Measurements from ENCODE around the gene SALL1. TPM values are rescaled to one million over a fixed set of nuclear protein-coding genes. Genes with fewer than 3 reads are reported as not detected.

SALL1 gene
- total and polyA plus RNA-seq, 5 experiments from 2014 or later, result not detected

GRCh38 chr16:51113236-51114125 lies 37.6 kb downstream of the SALL1 start:
- no peak overlapping the region for H3K4me3 Mint-ChIP-seq
- H3K27ac Mint-ChIP-seq, result no peak overlapping the region
- ATAC-seq, result no peak
- peaks cover 24 to 58% (median 45%) of the 10 kb centered on the region in 5 donors for H3K27me3 Mint-ChIP-seq
- POLR2A ChIA-PET, result no interaction called here
- H3K9me3 Mint-ChIP-seq, result peaks cover 0 to 17% (median 3%) of the 10 kb centered on the region in 9 donors
- no peaks in the 10 kb centered on the region for H3K36me3 Mint-ChIP-seq
- no peak for DNase-seq
- no peaks in the 10 kb centered on the region for H3K4me1 Mint-ChIP-seq

GRCh38 chr16:51112323-51112722 lies 38.7 kb downstream of the SALL1 start:
- no peak for ATAC-seq
- POLR2A ChIA-PET, result no interaction called here
- Mint-ChIP-seq H3K27me3 (peaks cover 23 to 55% (median 41%) of the 10 kb centered on the region in 5 donors), H3K27ac (no peak overlapping the region), H3K9me3 (peaks cover 0 to 13% (median 3%) of the 10 kb centered on the region in 9 donors), H3K36me3 (no peaks in the 10 kb centered on the region), H3K4me3 (no peak overlapping the region), H3K4me1 (no peaks in the 10 kb centered on the region)
- no peak for DNase-seq

- Mint-ChIP-seq H3K4me1 (no peaks in the 10 kb centered on the region), H3K9me3 (peaks cover 0 to 13% (median 3%) of the 10 kb centered on the region in 9 donors)
Measured at GRCh38 chr16:51111759-51112158, 39.3 kb downstream of the SALL1 start.

GRCh38 chr16:51110700-51111157 lies 40.3 kb downstream of the SALL1 start:
- peaks cover 0 to 11% (median 3%) of the 10 kb centered on the region in 9 donors for H3K9me3 Mint-ChIP-seq
- H3K36me3 Mint-ChIP-seq, result no peaks in the 10 kb centered on the region
- POLR2A ChIA-PET, result no interaction called here
- no peaks in the 10 kb centered on the region for H3K4me1 Mint-ChIP-seq
- H3K27me3 Mint-ChIP-seq, result peaks cover 18 to 48% (median 39%) of the 10 kb centered on the region in 5 donors
- H3K27ac Mint-ChIP-seq, result no peak overlapping the region
- H3K4me3 Mint-ChIP-seq, result no peak overlapping the region
- ATAC-seq, result no peak
- no peak for DNase-seq

More at GRCh38 chr16:51111759-51112158, 39.3 kb downstream of the SALL1 start:
- no peak overlapping the region for H3K27ac Mint-ChIP-seq
- no peaks in the 10 kb centered on the region for H3K36me3 Mint-ChIP-seq
- POLR2A ChIA-PET, result no interaction called here
- H3K4me3 Mint-ChIP-seq, result no peak overlapping the region
- H3K27me3 Mint-ChIP-seq, result peaks cover 23 to 55% (median 41%) of the 10 kb centered on the region in 5 donors
- no peak for DNase-seq
- no peak for ATAC-seq

- ATAC-seq (no peak), DNase-seq (no peak)
- H3K36me3 Mint-ChIP-seq, result no peaks in the 10 kb centered on the region
- no peaks in the 10 kb centered on the region for H3K4me1 Mint-ChIP-seq
- POLR2A ChIA-PET, result no interaction called here
- no peak overlapping the region for H3K27ac Mint-ChIP-seq
- peaks cover 12 to 34% (median 27%) of the 10 kb centered on the region in 5 donors for H3K27me3 Mint-ChIP-seq
- H3K4me3 Mint-ChIP-seq, result no peak overlapping the region
- H3K9me3 Mint-ChIP-seq, result peaks cover 0 to 12% (median 1%) of the 10 kb centered on the region in 9 donors
Measured at GRCh38 chr16:51109173-51109572, 41.9 kb downstream of the SALL1 start.

GRCh38 chr16:51107742-51108141 lies 43.3 kb downstream of the SALL1 start:
- no peak overlapping the region for H3K27ac Mint-ChIP-seq
- no peaks in the 10 kb centered on the region for H3K36me3 Mint-ChIP-seq
- peaks cover 11 to 25% (median 24%) of the 10 kb centered on the region in 5 donors for H3K27me3 Mint-ChIP-seq
- no peak for DNase-seq
- no peak overlapping the region for H3K4me3 Mint-ChIP-seq
- POLR2A ChIA-PET, result no interaction called here
- H3K9me3 Mint-ChIP-seq, result peaks cover 0 to 12% (median 3%) of the 10 kb centered on the region in 9 donors
- no peaks in the 10 kb centered on the region for H3K4me1 Mint-ChIP-seq
- ATAC-seq, result no peak

- Mint-ChIP-seq H3K9me3 (peaks cover 0 to 12% (median 3%) of the 10 kb centered on the region in 9 donors), H3K27me3 (peaks cover 7 to 17% (median 12%) of the 10 kb centered on the region in 5 donors), H3K27ac (no peak overlapping the region), H3K36me3 (no peaks in the 10 kb centered on the region), H3K4me1 (no peaks in the 10 kb centered on the region), H3K4me3 (no peak overlapping the region)
- DNase-seq, result no peak
- POLR2A ChIA-PET, result no interaction called here
- ATAC-seq, result no peak
Measured at GRCh38 chr16:51106535-51106934, 44.5 kb downstream of the SALL1 start.

- no peak for ATAC-seq
- H3K27me3 Mint-ChIP-seq, result peaks cover 0 to 25% (median 8%) of the 10 kb centered on the region in 5 donors
Measured at GRCh38 chr16:51103590-51103989, 47.5 kb downstream of the SALL1 start.

GRCh38 chr16:51097729-51098128 lies 53.3 kb downstream of the SALL1 start:
- POLR2A ChIA-PET, result no interaction called here

More at GRCh38 chr16:51103590-51103989, 47.5 kb downstream of the SALL1 start:
- Mint-ChIP-seq H3K4me1 (no peaks in the 10 kb centered on the region), H3K9me3 (peaks cover 0 to 9% (median 3%) of the 10 kb centered on the region in 9 donors), H3K36me3 (no peaks in the 10 kb centered on the region), H3K27ac (peak overlapping the region in 1 of 10 donors; percentile 56), H3K4me3 (no peak overlapping the region)
- DNase-seq, result no peak
- POLR2A ChIA-PET, result no interaction called here

GRCh38 chr16:51095890-51096626 lies 55.0 kb downstream of the SALL1 start:
- no peak for DNase-seq
- Mint-ChIP-seq H3K27ac (no peak overlapping the region), H3K9me3 (peaks cover 0 to 9% (median 4%) of the 10 kb centered on the region in 9 donors), H3K36me3 (no peaks in the 10 kb centered on the region), H3K4me1 (no peaks in the 10 kb centered on the region), H3K27me3 (peaks cover 5 to 33% (median 9%) of the 10 kb centered on the region in 5 donors), H3K4me3 (no peak overlapping the region)
- ATAC-seq, result no peak
- POLR2A ChIA-PET, result no interaction called here

More at GRCh38 chr16:51097729-51098128, 53.3 kb downstream of the SALL1 start:
- Mint-ChIP-seq H3K4me1 (no peaks in the 10 kb centered on the region), H3K4me3 (no peak overlapping the region), H3K9me3 (peaks cover 0 to 9% (median 2%) of the 10 kb centered on the region in 9 donors), H3K36me3 (no peaks in the 10 kb centered on the region), H3K27me3 (peaks cover 5 to 24% (median 7%) of the 10 kb centered on the region in 5 donors), H3K27ac (peak overlapping the region in 1 of 10 donors; percentile 37)
- DNase-seq (no peak), ATAC-seq (no peak)

- H3K4me1 Mint-ChIP-seq, result no peaks in the 10 kb centered on the region
- peaks cover 6 to 28% (median 7%) of the 10 kb centered on the region in 5 donors for H3K27me3 Mint-ChIP-seq
Measured at GRCh38 chr16:51095084-51095881, 55.8 kb downstream of the SALL1 start.

GRCh38 chr16:51093726-51094280 lies 57.3 kb downstream of the SALL1 start:
- POLR2A ChIA-PET, result no interaction called here
- DNase-seq (no peak), ATAC-seq (no peak)
- Mint-ChIP-seq H3K4me3 (no peak overlapping the region), H3K36me3 (no peaks in the 10 kb centered on the region), H3K27ac (no peak overlapping the region), H3K9me3 (peaks cover 0 to 7% (median 3%) of the 10 kb centered on the region in 9 donors), H3K4me1 (no peaks in the 10 kb centered on the region), H3K27me3 (peaks cover 6 to 23% (median 7%) of the 10 kb centered on the region in 5 donors)

More at GRCh38 chr16:51095084-51095881, 55.8 kb downstream of the SALL1 start:
- POLR2A ChIA-PET, result no interaction called here
- no peak for ATAC-seq
- no peak overlapping the region for H3K27ac Mint-ChIP-seq
- no peaks in the 10 kb centered on the region for H3K36me3 Mint-ChIP-seq
- no peak for DNase-seq
- H3K4me3 Mint-ChIP-seq, result no peak overlapping the region
- peaks cover 0 to 9% (median 4%) of the 10 kb centered on the region in 9 donors for H3K9me3 Mint-ChIP-seq

Data from naive thymus-derived CD8-positive, alpha-beta T cell (primary cell).